Effector memory CD4-positive, alpha-beta T cell (primary cell): Measurements from ENCODE around the gene CATSPERZ.

Source experiments
- DNase-seq, 3 donors: peaks; one replicate each; pipeline ENCODE4 v3.0.0-alpha.2; 2020
- H3K27ac ChIP-seq: 2 replicates; pipeline ENCODE4 v1.7.0; 2013; ENCODE audit warnings: mild to moderate bottlenecking, low read length, moderate library complexity; ENCODE audit not compliant: insufficient read depth, poor library complexity, severe bottlenecking
- H3K27me3 ChIP-seq: replicated peaks from 2 replicates; pipeline ENCODE4 v1.7.0; 2013; ENCODE audit warnings: mild to moderate bottlenecking, low read length; ENCODE audit not compliant: insufficient read depth, control insufficient read depth, poor library complexity, severe bottlenecking
- H3K36me3 ChIP-seq: 2 replicates; pipeline ENCODE4 v1.7.0; 2013; ENCODE audit warnings: mild to moderate bottlenecking, low read length, moderate library complexity; ENCODE audit not compliant: control insufficient read depth, insufficient read depth
- H3K4me1 ChIP-seq: 2 replicates; pipeline ENCODE4 v1.7.0; 2013; ENCODE audit warnings: low read length, mild to moderate bottlenecking; ENCODE audit not compliant: control insufficient read depth, insufficient read depth, poor library complexity, severe bottlenecking
- H3K4me3 ChIP-seq: 2 replicates; pipeline ENCODE4 v1.7.0; 2013; ENCODE audit warnings: low read length, low read depth, mild to moderate bottlenecking; ENCODE audit not compliant: insufficient read depth, poor library complexity, severe bottlenecking
- H3K9me3 ChIP-seq: 2 replicates; pipeline ENCODE4 v1.7.0; 2013; ENCODE audit warnings: mild to moderate bottlenecking, low read length, moderate library complexity; ENCODE audit not compliant: control insufficient read depth

CATSPERZ gene

DNA sequence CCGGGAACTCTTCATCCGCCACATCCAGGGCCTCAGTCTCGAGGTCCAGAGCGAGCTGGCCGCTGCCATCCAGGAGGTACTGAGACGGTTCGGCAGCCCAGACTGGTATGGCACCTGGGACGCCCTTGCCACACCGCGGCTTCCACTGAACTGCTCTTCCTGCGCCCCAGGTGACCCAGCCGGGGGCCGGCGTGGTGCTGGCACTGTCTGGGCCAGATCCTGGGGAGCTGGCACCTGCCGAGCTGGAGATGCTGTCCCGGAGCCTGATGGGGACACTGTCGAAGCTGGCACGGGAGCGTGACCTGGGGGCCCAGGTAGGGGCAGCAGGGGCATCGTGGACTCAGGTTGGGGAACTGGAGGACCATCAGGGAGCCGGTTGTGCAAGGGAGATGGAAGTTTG, 41.3 kb downstream of the CATSPERZ start:
- DNase-seq, result no peak
- no peaks in the 10 kb centered on the region for H3K27me3 ChIP-seq
- H3K27ac ChIP-seq, result peak overlapping the region; percentile 4
- H3K9me3 ChIP-seq, result no peaks in the 10 kb centered on the region
- H3K36me3 ChIP-seq, result peaks cover 41% of the 10 kb centered on the region
- H3K4me1 ChIP-seq, result peaks cover 31% of the 10 kb centered on the region
- no peak overlapping the region for H3K4me3 ChIP-seq

DNA sequence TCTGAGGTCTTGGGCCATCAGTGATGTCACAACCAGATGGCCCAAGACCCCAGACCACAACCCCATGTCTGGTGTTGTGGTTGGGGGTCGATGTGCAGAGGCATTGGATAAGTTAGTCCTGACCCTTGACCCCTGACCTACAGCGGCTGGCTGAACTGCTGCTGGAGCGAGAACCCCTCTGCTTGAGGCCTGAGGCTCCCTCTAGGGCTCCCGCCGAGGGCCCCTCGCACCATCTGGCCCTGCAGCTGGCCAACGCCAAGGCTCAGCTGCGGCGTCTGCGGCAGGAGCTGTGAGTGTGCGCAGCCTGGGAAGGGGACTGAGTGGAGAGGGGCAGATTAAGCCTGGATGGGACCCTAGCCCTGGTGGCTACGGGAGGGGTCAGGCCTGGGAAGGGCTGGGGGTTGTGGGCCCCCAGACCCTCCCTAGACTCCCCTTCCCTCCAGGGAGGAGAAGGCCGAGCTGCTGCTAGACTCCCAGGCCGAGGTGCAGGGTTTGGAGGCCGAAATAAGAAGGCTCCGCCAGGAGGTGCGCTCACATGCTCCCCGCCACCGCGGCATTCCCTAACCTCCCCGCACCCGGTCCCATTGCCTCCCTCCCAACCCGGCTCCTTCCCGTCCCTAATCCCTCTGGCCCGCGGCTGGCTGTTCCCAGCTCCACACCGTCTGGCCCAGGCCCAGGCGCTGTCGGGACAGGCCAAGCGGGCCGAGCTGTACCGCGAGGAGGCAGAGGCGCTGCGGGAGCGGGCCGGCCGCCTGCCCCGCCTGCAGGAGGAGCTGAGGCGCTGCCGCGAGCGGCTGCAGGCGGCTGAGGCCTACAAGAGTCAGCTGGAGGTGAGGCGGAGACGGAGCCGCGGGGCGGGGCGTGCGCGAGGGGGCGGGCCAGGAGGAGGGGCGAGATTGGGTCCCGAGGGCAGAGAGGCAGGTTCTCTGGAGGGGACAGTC, 42.0 kb downstream of the CATSPERZ start:
- Histone ChIP-seq H3K36me3 (peaks cover 41% of the 10 kb centered on the region), H3K27ac (peak overlapping the region; percentile 13), H3K4me3 (peak overlapping the region; percentile 11), H3K4me1 (peaks cover 31% of the 10 kb centered on the region), H3K9me3 (no peaks in the 10 kb centered on the region), H3K27me3 (no peaks in the 10 kb centered on the region)
- peak; percentile 82 to 83 (median 82) for DNase-seq

DNA sequence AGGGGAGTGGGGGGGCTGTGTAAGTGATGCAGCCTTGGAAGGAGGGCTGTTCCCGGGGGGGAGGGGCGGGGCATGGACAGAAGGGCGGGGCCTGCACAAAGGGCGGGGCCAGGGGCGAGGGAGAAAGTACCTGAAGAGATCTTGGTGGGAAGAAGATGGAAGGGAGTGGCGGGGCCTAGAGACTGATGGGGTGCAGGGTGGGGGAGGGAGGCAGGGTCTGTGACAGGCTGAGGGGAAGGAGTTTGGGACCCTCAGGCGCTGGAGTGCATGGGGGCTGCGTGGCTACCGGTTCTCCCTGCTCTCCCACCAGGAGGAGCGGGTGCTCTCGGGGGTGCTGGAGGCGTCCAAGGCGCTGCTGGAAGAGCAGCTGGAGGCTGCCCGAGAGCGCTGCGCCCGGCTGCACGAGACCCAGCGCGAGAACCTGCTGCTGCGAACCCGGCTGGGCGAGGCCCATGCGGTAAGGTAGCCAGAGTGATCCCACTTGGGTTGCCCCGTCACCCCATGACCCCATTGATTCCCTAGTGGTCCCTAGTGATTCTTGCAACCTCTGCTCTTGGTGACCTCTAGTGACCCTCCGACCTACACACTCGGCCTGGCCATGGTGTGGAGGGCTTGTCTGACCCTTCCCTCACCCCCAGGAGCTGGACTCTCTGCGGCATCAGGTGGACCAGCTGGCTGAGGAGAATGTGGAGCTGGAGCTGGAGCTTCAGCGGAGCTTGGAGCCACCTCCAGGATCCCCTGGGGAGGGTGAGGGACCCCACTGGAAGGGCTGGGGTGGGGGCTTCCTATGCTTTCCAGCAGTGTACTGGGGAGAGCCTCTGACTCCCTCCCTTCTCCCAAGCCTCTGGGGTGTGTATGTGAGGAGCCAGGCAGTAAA, 42.9 kb downstream of the CATSPERZ start:
- DNase-seq, result no peak
- peaks cover 31% of the 10 kb centered on the region for H3K4me1 ChIP-seq
- H3K27ac ChIP-seq, result no peak overlapping the region
- no peak overlapping the region for H3K4me3 ChIP-seq
- H3K27me3 ChIP-seq, result no peaks in the 10 kb centered on the region
- H3K9me3 ChIP-seq, result no peaks in the 10 kb centered on the region
- peaks cover 37% of the 10 kb centered on the region for H3K36me3 ChIP-seq

DNA sequence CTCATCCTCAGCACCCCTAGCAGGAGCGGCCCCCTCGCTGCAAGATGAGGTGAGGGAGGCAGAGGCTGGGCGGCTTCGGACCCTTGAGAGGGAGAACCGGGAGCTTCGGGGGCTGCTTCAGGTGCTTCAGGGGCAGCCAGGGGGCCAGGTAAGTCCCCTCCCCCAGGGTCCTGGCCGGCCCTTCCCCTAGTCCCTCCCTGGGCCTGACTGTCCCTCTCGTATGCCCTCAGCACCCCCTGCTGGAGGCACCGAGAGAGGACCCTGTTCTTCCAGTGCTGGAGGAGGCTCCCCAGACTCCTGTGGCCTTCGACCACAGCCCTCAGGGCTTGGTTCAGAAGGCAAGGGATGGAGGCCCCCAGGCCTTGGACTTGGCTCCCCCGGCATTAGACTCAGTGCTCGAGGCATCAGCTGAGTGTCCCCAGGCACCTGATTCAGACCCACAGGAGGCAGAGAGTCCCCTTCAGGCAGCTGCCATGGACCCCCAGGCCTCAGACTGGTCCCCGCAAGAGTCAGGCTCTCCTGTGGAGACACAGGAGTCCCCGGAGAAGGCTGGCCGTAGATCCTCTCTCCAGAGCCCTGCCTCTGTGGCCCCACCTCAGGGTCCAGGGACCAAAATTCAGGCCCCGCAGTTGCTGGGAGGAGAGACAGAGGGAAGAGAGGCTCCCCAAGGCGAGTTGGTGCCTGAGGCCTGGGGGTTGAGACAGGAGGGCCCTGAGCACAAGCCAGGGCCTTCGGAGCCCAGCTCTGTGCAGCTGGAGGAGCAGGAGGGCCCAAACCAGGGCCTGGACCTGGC, 43.8 kb downstream of the CATSPERZ start:
- Histone ChIP-seq H3K4me1 (peaks cover 31% of the 10 kb centered on the region), H3K27ac (no peak overlapping the region), H3K4me3 (no peak overlapping the region), H3K9me3 (no peaks in the 10 kb centered on the region), H3K27me3 (no peaks in the 10 kb centered on the region), H3K36me3 (peaks cover 38% of the 10 kb centered on the region)
- no peak for DNase-seq

DNA sequence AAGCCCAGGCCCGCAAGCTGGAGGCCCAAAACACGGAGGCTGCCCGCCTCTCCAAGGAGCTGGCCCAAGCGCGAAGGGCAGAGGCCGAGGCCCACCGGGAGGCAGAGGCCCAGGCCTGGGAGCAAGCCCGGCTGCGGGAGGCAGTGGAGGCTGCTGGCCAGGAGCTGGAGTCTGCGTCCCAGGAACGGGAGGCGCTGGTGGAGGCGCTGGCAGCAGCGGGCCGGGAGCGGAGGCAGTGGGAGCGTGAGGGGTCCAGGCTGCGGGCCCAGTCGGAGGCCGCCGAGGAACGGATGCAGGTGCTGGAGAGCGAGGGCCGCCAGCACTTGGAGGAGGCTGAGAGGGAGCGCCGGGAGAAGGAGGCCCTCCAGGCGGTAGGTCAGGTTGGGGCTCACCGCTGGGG, 44.6 kb downstream of the CATSPERZ start:
- Histone ChIP-seq H3K9me3 (no peaks in the 10 kb centered on the region), H3K4me3 (no peak overlapping the region), H3K27ac (no peak overlapping the region), H3K27me3 (no peaks in the 10 kb centered on the region), H3K4me1 (peaks cover 24% of the 10 kb centered on the region), H3K36me3 (peaks cover 44% of the 10 kb centered on the region)
- DNase-seq, result no peak

DNA sequence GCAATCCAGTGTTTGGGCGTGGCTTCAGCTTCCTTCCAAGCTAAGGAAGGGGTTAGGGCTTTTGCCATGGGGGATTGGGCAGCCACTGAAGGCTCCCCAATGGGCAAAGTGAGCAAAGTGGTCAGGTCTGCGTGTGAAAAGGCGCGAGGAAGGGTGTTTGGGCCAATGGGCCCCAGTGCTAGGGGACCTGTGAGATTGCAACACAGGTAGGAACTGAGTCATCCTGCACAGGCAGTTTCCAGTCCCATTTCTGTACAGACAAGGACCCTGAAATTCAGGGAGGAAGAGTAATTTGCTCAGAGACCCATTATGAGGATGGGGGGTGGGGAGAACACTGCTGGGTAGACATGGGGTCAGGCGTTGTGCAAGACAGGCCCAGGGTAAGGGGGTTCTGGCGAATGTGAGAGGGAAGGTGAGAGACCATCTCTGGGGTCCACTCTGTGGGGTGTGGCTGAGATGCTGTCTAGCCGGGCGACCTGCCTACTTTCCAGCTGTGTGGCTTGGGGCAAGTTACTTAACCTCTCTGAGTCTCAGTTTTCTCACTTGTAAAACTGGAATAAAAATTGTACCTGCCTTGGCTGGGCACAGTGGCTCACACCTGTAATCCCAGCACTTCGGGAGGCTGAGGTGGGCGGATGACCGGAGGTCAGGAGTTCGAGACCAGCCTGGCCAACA, 47.2 kb downstream of the CATSPERZ start:
- peaks cover 2% of the 10 kb centered on the region for H3K4me1 ChIP-seq
- H3K4me3 ChIP-seq, result no peak overlapping the region
- H3K9me3 ChIP-seq, result no peaks in the 10 kb centered on the region
- H3K27me3 ChIP-seq, result no peaks in the 10 kb centered on the region
- H3K27ac ChIP-seq, result no peak overlapping the region
- H3K36me3 ChIP-seq, result peaks cover 46% of the 10 kb centered on the region
- no peak for DNase-seq

DNA sequence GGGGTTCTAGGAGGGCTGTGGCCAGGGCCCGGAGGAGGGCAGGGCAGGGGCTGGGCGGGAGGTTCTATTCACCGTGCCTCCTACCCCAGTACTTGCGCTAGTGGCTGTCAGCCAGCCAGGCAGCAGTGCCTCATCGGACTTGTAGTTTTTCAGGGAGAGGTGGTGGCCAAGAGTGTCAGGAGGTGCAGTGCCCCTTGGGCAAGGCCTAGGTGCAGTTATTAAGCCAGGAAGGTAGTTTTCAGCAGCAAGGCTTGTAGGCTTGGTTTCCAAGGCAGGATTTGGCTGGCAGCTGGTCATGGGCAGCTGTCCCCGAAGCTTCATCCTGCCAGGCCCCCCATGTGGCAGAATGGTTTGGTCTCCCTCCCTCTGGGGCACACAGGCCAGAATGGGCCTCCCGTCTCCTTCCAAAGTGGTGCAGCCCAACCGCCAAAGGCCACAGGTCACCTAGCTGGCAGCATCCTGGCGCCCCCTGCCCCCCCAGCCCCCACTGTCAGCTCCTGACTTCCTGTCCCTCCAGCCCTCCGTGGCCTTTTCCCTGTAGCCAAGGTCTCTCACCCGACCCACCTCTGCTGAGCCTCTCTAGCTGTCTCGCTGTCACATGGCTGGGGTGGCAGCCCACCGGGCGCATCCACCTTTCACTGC, 48.3 kb downstream of the CATSPERZ start:
- Histone ChIP-seq H3K36me3 (peaks cover 41% of the 10 kb centered on the region), H3K4me1 (no peaks in the 10 kb centered on the region), H3K4me3 (no peak overlapping the region), H3K9me3 (no peaks in the 10 kb centered on the region), H3K27ac (no peak overlapping the region), H3K27me3 (no peaks in the 10 kb centered on the region)
- DNase-seq, result no peak

DNA sequence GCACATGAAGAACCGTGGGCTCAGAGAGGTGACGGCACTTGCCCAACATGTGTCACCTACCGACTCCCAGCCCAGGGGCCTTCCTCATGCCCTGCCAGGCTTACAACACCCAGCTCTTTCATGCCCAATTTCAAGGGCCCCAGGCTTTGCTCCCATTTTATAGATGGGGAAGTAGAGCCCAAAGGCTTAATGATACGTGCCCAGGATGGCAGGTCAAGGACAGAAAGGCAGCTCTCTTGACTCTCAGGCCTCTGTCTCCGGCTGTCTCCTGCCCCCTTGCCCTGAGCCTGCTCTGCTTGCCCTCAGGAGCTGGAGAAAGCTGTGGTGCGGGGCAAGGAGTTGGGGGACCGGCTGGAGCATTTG, 48.8 kb downstream of the CATSPERZ start:
- no peaks in the 10 kb centered on the region for H3K4me1 ChIP-seq
- H3K9me3 ChIP-seq, result no peaks in the 10 kb centered on the region
- no peak overlapping the region for H3K27ac ChIP-seq
- H3K4me3 ChIP-seq, result no peak overlapping the region
- peaks cover 40% of the 10 kb centered on the region for H3K36me3 ChIP-seq
- no peaks in the 10 kb centered on the region for H3K27me3 ChIP-seq
- no peak for DNase-seq

DNA sequence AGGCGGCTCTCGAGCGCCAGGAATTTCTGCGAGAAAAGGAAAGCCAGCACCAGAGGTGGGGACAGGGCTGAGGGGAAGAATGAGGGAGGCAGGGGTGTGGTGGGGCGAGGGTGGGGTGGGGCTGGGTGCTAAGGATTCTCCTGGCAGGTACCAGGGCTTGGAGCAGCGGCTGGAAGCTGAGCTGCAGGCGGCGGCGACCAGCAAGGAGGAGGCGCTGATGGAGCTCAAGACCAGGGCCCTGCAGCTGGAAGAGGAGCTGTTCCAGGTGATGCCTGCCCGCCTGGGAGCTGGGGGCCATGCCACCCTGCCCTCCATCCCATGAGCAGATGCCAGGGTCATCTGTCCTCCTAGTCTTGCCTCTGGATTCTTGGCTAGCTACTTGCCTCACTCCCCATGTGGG, 49.2 kb downstream of the CATSPERZ start:
- no peaks in the 10 kb centered on the region for H3K9me3 ChIP-seq
- peaks cover 38% of the 10 kb centered on the region for H3K36me3 ChIP-seq
- H3K27ac ChIP-seq, result no peak overlapping the region
- H3K4me1 ChIP-seq, result no peaks in the 10 kb centered on the region
- no peak overlapping the region for H3K4me3 ChIP-seq
- DNase-seq, result no peak
- H3K27me3 ChIP-seq, result no peaks in the 10 kb centered on the region
